NCI-H510A (cell line): Measurements from ENCODE around the gene PPIA.
A peak's percentile ranks its signal among the peaks of the same experiment; 100 is the strongest.
"Not testable (repeated sequence)": the region's sequence is repeated elsewhere in the genome, so short reads cannot be mapped to it uniquely, and the experiment has no call there.

Experiments used
- DNase-seq: peaks from one replicate; lab custom pipeline; 2025; lab: John Stamatoyannopoulos, UW

Gene PPIA

GRCh38 chr7:44764081-44764480 is 32.4 kb upstream of the PPIA start:
- no peak for DNase-seq

GRCh38 chr7:44764665-44765578 is 31.6 kb upstream of the PPIA start:
- DNase-seq = no peak

GRCh38 chr7:44765579-44766415 is 30.7 kb upstream of the PPIA start:
- no peak for DNase-seq

GRCh38 chr7:44766416-44766801 is 30.1 kb upstream of the PPIA start:
- DNase-seq = no peak

- no peak for DNase-seq
These were observed 29.2 kb upstream of the PPIA start for GRCh38 chr7:44767134-44767911.

GRCh38 chr7:44767912-44768627 is 28.4 kb upstream of the PPIA start:
- DNase-seq = peak; percentile 5

GRCh38 chr7:44768628-44769371 is 27.7 kb upstream of the PPIA start:
- DNase-seq = no peak

- no peak for DNase-seq
These were observed 27.1 kb upstream of the PPIA start for GRCh38 chr7:44769376-44769775.

- no peak for DNase-seq
These were observed 26.6 kb upstream of the PPIA start for GRCh38 chr7:44769776-44770294.

- DNase-seq = no peak
These were observed 25.1 kb upstream of the PPIA start for GRCh38 chr7:44771358-44771757.

GRCh38 chr7:44772440-44772839 is 24.0 kb upstream of the PPIA start:
- no peak for DNase-seq

- no peak for DNase-seq
These were observed 23.6 kb upstream of the PPIA start for GRCh38 chr7:44772867-44773266.

- DNase-seq = not testable (repeated sequence)
These were observed 22.0 kb upstream of the PPIA start for GRCh38 chr7:44774486-44774885.

- DNase-seq = no peak
These were observed 20.9 kb upstream of the PPIA start for GRCh38 chr7:44775383-44776107.

- no peak for DNase-seq
These were observed 20.3 kb upstream of the PPIA start for GRCh38 chr7:44776211-44776610.

- no peak for DNase-seq
These were observed 14.0 kb upstream of the PPIA start for GRCh38 chr7:44782460-44782859.

GRCh38 chr7:44783407-44783806 is 13.1 kb upstream of the PPIA start:
- DNase-seq = no peak

- no peak for DNase-seq
These were observed 12.1 kb upstream of the PPIA start for GRCh38 chr7:44784364-44784763.

GRCh38 chr7:44785218-44785617 is 11.3 kb upstream of the PPIA start:
- DNase-seq = not testable (repeated sequence)

GRCh38 chr7:44787041-44787440 is 9.4 kb upstream of the PPIA start:
- no peak for DNase-seq
